Measurements from ENCODE around the gene NOP14. TPM values are rescaled to one million over a fixed set of nuclear protein-coding genes. Genes with fewer than 3 reads are reported as not detected.

Gene NOP14
- polyA plus RNA-seq, 1 experiment: 7.1 TPM

GRCh38 chr4:3009422-3009821 lies 46.2 kb upstream of the NOP14 start:
- Histone ChIP-seq H3K27me3 (ENCODE audit: control insufficient read depth, insufficient read depth, low read length) (peaks cover 3% of the 10 kb centered on the region), H3K36me3 (ENCODE audit: control insufficient read depth, insufficient read depth, low read length) (no peaks in the 10 kb centered on the region), H3K4me3 (ENCODE audit: low read depth, low read length) (no peak overlapping the region)
- no peak for DNase-seq (ENCODE audit: low read depth)
- CTCF ChIA-PET: interaction anchor here (0.8 to 2.4 kb wide), 3 partner anchors 27 to 36 kb away, joined by 3 to 10 read pairs (median 3); no protein-coding TSS in a partner anchor
- no peak for TF ChIP-seq CTCF (IDR thresholded peaks at IDR 0.05; ENCODE audit: insufficient read depth, low read depth, low read length)
- POLR2A ChIA-PET: no interaction called here

GRCh38 chr4:3007724-3008123 lies 44.5 kb upstream of the NOP14 start:
- CTCF ChIA-PET: interaction anchor here (1.2 to 1.5 kb wide), 2 partner anchors 30 kb away, joined by 3 to 5 read pairs; no protein-coding TSS in a partner anchor
- no peak for TF ChIP-seq CTCF (IDR thresholded peaks at IDR 0.05; ENCODE audit: insufficient read depth, low read depth, low read length)

GRCh38 chr4:2996415-2996814 lies 33.2 kb upstream of the NOP14 start:
- ChIA-PET CTCF (interaction anchor here (0.8 kb wide), 1 partner anchor 37 kb away, joined by 3 read pairs; no protein-coding TSS in a partner anchor), POLR2A (no interaction called here)
- no peak overlapping the region for H3K4me3 ChIP-seq (ENCODE audit: low read depth, low read length)
- no peak for DNase-seq (ENCODE audit: low read depth)
- no peaks in the 10 kb centered on the region for H3K36me3 ChIP-seq (ENCODE audit: control insufficient read depth, insufficient read depth, low read length)
- no peak for TF ChIP-seq CTCF (IDR thresholded peaks at IDR 0.05; ENCODE audit: insufficient read depth, low read depth, low read length)
- 0 out of 2 replicates have a peak, but pooled peaks cover 2% of the 10 kb centered on the region for H3K27me3 ChIP-seq (ENCODE audit: control insufficient read depth, insufficient read depth, low read length)

More at GRCh38 chr4:3007724-3008123, 44.5 kb upstream of the NOP14 start:
- POLR2A ChIA-PET: interaction anchor here (0.6 kb wide), 1 partner anchor 51 kb away, joined by 3 read pairs; no protein-coding TSS in a partner anchor
- Histone ChIP-seq H3K4me3 (ENCODE audit: low read depth, low read length) (no peak overlapping the region), H3K27me3 (ENCODE audit: control insufficient read depth, insufficient read depth, low read length) (peaks cover 3% of the 10 kb centered on the region), H3K36me3 (ENCODE audit: control insufficient read depth, insufficient read depth, low read length) (no peaks in the 10 kb centered on the region)
- no peak for DNase-seq (ENCODE audit: low read depth)

GRCh38 chr4:2995546-2996265 lies 32.5 kb upstream of the NOP14 start:
- DNase-seq (ENCODE audit: low read depth): no peak
- ChIA-PET CTCF (interaction anchor here (0.6 to 2.1 kb wide), 4 partner anchors 17 to 331 kb away, joined by 3 to 11 read pairs (median 3); no protein-coding TSS in a partner anchor), POLR2A (interaction anchor here (0.6 kb wide), 1 partner anchor 581 kb away, joined by 4 read pairs; no protein-coding TSS in a partner anchor)
- TF ChIP-seq CTCF (IDR thresholded peaks at IDR 0.05; ENCODE audit: insufficient read depth, low read depth, low read length): no peak
- Histone ChIP-seq H3K36me3 (ENCODE audit: control insufficient read depth, insufficient read depth, low read length) (no peaks in the 10 kb centered on the region), H3K27me3 (ENCODE audit: control insufficient read depth, insufficient read depth, low read length) (0 out of 2 replicates have a peak, but pooled peaks cover 2% of the 10 kb centered on the region), H3K4me3 (ENCODE audit: low read depth, low read length) (no peak overlapping the region)

GRCh38 chr4:2994917-2995316 lies 31.7 kb upstream of the NOP14 start:
- no peak overlapping the region for H3K4me3 ChIP-seq (ENCODE audit: low read depth, low read length)
- no peak for TF ChIP-seq CTCF (IDR thresholded peaks at IDR 0.05; ENCODE audit: insufficient read depth, low read depth, low read length)
- H3K36me3 ChIP-seq (ENCODE audit: control insufficient read depth, insufficient read depth, low read length): no peaks in the 10 kb centered on the region
- no peak for DNase-seq (ENCODE audit: low read depth)
- POLR2A ChIA-PET: no interaction called here
- H3K27me3 ChIP-seq (ENCODE audit: control insufficient read depth, insufficient read depth, low read length): 0 out of 2 replicates have a peak, but pooled peaks cover 2% of the 10 kb centered on the region
- CTCF ChIA-PET: interaction anchor here (0.7 to 2.1 kb wide), 2 partner anchors 16 to 330 kb away, joined by 3 to 11 read pairs; no protein-coding TSS in a partner anchor
